Caki2 (cell line): ENCODE measurements around the gene AGTPBP1. TPM values are rescaled to one million over a fixed set of nuclear protein-coding genes. Genes with fewer than 3 reads are reported as not detected.

Experiments
- DNase-seq: peaks from one replicate; pipeline ENCODE4 v3.0.0-alpha.2; 2015; ENCODE audit warnings: low read depth
- in situ Hi-C: cut with HindIII; loops from 2 replicates; pipeline ENCODE4 v1.10.0; 2016; ENCODE audit warnings: low sequenced_read_pairs, low pct_unique_long_range_greater_than_20kb, mixed read lengths
- total RNA-seq: library from RNA; depleted of rRNA; stranded (reverse); fragments of >200 nt; shearing (Covaris generic); gene quantifications from 2 replicates; pipeline ENCODE4 v1.2.3, GENCODE V29; 2014; ENCODE audit warnings: low replicate concordance

Gene AGTPBP1
- total RNA-seq, 1 experiment from 2014 or later: 11.1 TPM

- DNase-seq: no peak
- in situ Hi-C loops: no loop called here
Measured at GRCh38 chr9:85662573-85662972, 79.2 kb downstream of the AGTPBP1 start.

GRCh38 chr9:85658716-85659115, 83.0 kb downstream of the AGTPBP1 start:
- no peak for DNase-seq
- in situ Hi-C loops: no loop called here

- in situ Hi-C loops: no loop called here
- DNase-seq: no peak
Measured at GRCh38 chr9:85653153-85653552, 88.6 kb downstream of the AGTPBP1 start.

GRCh38 chr9:85647571-85647970, 94.2 kb downstream of the AGTPBP1 start:
- DNase-seq: no peak
- in situ Hi-C loops: no loop called here

GRCh38 chr9:85645909-85646627, 95.7 kb downstream of the AGTPBP1 start:
- in situ Hi-C loops: no loop called here

GRCh38 chr9:85640425-85640824, 101.3 kb downstream of the AGTPBP1 start:
- in situ Hi-C loops: no loop called here
- DNase-seq: no peak

More at GRCh38 chr9:85645909-85646627, 95.7 kb downstream of the AGTPBP1 start:
- DNase-seq: no peak

- DNase-seq: no peak
- in situ Hi-C loops: no loop called here
Measured at GRCh38 chr9:85639675-85640186, 102.0 kb downstream of the AGTPBP1 start.

GRCh38 chr9:85631809-85632208, 109.9 kb downstream of the AGTPBP1 start:
- in situ Hi-C loops: no loop called here
- no peak for DNase-seq

- no peak for DNase-seq
- in situ Hi-C loops: no loop called here
Measured at GRCh38 chr9:85630676-85631075, 111.1 kb downstream of the AGTPBP1 start.

- in situ Hi-C loops: no loop called here
- no peak for DNase-seq
Measured at GRCh38 chr9:85617141-85617670, 124.5 kb downstream of the AGTPBP1 start.

GRCh38 chr9:85615792-85616191, 126.0 kb downstream of the AGTPBP1 start:
- in situ Hi-C loops: no loop called here
- DNase-seq: no peak

- in situ Hi-C loops: no loop called here
Measured at GRCh38 chr9:85610074-85610860, 131.5 kb downstream of the AGTPBP1 start.

GRCh38 chr9:85605905-85606304, 135.8 kb downstream of the AGTPBP1 start:
- DNase-seq: no peak
- in situ Hi-C loops: no loop called here

More at GRCh38 chr9:85610074-85610860, 131.5 kb downstream of the AGTPBP1 start:
- peak; percentile 50 for DNase-seq

GRCh38 chr9:85603936-85604335, 137.8 kb downstream of the AGTPBP1 start:
- in situ Hi-C loops: no loop called here
- no peak for DNase-seq

GRCh38 chr9:85602742-85603141, 139.0 kb downstream of the AGTPBP1 start:
- in situ Hi-C loops: no loop called here
- DNase-seq: no peak

GRCh38 chr9:85600675-85601263, 141.0 kb downstream of the AGTPBP1 start:
- DNase-seq: no peak
- in situ Hi-C loops: no loop called here

- DNase-seq: no peak
- in situ Hi-C loops: no loop called here
Measured at GRCh38 chr9:85599540-85600105, 142.1 kb downstream of the AGTPBP1 start.

- no peak for DNase-seq
- in situ Hi-C loops: no loop called here
Measured at GRCh38 chr9:85594316-85594715, 147.4 kb downstream of the AGTPBP1 start.
